NOMO-1 treated with DMSO at 0.1 percent for 48 hours (cell line): ENCODE data around the gene GRB2.
"Not testable (repeated sequence)": the region's sequence is repeated elsewhere in the genome, so short reads cannot be mapped to it uniquely, and the experiment has no call there.

Source experiments
- DNase-seq: peaks from one replicate; lab custom pipeline; 2025; ENCODE audit not compliant: unreplicated experiment; lab: John Stamatoyannopoulos, UW

The GRB2 gene

DNA sequence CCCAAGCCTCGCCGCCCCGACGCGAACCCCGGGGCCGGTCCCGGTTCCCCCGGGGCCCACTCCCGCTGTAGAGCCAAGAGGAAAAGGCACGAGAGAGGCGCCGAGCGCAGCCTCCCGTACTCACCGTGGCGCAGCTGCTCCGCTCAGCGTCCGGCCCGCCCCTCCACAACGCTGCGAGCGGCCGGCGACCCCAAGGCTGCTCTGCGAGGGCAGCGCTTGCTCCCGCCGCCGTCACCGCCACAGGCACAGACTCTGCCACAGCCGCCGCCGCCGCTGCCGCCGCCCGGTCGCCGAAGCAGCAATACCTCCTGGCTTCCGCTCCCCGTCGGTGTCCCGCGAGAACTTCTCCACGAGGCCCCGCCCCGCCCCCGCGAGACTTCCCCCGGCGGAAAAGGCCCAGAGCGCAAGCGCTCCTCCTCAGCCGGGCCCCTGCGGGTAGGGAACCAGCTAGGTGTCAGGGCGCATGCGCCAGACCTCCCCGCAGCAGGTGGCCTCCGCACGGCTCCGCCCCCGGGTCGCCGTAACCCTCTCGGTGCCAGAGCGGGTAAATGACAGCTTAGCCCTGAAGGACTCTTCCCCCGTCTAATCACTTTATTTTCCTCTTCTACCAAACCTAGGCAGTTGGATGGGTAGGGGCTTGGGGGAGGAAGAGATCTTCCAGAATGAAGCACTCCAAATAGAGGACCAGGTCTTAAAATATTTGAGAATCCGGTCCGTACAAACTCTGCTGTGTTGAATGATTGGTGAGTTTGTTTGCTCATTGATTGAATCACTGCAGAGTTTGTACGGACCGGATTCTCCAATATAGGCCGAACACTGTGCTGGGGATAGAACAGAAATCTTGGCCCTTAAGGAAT, at the start of gene GRB2:
Gene GRB2 (minus strand): TSS at position 314 of the 857 bp plus-strand sequence. CDS start 12,050 bp downstream, outside the sequence.
- peak; percentile 97 for DNase-seq

DNA sequence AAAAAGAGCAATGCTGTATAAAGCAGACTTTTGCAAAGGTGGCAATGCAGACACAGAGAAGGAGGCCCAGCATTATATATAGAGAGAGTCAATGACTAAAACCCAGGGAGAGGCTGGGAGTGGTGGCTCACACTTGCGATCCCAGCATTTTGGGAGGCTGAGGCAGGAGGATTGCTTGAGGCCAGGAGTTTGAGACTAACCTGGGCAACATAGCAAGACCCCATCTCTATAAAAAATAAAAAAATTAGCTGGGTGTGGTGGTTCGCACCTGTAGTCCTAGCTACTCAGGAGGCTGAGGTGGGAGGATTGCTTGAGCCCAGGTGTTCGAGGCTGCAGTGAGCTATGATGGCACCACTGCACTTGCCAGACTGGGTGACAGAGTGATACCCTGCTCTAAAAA, 49.2 kb upstream of the GRB2 start:
- DNase-seq, result not testable (repeated sequence)

DNA sequence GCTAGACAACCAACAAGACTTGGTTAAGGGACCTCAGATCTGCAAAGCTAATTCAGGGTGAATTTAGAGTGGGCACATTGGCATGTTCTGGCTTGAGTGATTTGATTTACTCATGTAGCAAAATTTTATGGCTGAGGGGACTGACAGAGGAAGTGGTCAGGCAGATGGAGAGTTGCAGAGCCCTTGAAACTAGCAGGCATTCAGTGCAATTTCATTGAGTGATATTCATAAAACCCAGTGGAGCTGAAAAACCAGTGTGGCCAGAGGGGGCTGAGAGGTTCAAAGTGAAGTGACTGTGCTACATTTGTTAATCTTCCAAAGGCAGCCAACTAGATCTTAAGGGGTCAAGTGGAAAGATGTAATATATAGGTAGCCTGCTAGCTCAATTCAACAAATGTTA, 48.7 kb upstream of the GRB2 start:
- DNase-seq, result peak; percentile 90

DNA sequence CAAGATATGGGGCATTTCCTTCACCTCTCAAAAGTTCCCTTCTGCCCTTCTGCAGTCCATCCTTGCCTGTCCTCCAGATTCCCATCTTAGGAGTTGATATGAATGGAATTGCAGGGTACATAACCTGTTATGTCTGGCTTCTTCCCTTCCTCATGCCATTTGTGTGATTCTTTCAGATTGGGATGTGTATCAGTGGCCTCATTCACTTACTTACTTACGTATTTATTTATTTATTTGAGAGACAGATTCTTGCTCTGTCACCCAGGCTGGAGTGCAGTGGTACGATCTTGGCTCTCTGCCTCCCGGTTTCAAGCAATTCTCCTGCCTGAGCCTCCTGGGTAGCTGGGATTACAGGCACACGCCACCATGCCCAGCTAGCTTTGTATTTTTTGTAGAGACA, 44.8 kb upstream of the GRB2 start:
- DNase-seq, result no peak

DNA sequence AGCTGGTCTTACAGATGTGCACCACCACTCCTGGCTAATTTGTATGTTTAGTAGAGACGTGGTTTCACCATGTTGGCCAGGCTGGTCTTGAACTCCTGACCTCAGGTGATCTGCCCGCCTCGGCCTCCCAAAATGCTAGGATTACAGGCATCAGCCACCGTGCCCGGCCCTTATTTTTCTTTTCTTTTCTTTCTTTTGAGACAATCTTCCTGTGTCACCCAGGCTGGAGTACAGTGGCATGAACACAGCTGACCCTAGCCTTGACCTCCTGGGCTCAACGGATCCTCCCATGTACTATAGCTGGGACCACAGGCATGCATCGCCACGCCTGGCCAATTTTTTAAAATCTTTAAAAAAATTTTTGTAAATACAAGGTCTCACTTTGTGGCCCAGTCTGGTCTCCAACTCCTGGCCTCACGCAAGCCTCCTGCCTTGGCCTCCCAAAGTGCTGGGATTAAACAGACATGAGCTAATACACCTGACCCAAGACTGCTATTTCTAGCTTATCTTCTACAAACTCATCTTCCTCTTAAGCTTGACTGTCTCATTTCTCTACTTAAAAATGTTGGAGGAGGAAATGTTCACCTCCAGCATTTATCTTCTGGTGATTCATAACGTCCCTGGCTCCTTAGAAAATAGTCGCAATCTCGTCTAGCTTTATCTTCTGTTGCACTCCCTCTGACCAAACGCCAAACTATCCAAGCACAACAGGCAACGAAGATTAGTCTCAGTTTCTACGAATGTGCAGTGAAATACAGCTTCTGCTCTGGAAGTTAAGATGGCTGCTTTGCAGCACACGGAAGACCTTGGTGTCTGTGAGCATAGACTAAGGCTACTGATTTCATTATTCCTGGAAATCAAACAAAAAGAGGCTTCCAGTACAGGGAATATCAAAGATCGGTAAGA, 42.7 kb upstream of the GRB2 start:
- DNase-seq, result no peak

DNA sequence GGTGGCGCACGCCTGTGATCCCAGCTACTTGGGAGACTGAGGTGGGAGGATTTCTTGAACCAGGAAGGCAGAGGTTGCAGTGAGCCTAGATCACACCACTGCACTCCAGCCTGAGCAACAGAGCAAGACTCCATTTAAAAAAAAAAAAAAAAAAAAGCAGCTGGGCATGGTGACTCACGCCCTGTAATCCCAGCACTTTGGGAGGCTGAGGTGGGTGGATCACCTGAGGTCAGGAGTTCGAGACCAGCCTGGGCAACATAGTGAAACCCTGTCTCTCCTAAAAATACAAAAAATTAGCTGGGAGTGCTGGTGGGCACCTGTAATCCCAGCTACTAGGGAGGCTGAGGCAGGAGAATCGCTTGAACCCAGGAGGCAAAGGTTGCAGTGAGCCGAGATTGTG, 40.4 kb upstream of the GRB2 start:
- DNase-seq, result not testable (repeated sequence)

DNA sequence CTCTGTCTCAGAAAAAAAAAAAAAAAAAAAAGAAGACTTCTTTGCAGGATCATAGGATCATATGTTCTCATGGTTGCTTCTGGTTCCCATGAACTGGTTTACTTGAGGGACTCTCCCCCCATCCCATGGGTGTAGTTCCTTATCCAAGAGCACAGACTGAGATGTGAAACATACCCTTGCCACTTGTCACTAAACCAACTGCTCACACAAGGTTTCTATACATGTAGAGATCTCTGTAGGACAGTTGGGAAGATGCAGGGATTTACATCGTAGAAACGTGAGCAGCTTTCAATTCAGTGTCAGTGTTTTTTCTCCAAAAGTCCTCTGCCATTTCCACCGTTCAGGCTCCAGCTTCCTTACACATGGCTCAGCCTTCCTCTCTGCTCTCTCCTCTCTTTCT, 39.8 kb upstream of the GRB2 start:
- DNase-seq, result no peak

DNA sequence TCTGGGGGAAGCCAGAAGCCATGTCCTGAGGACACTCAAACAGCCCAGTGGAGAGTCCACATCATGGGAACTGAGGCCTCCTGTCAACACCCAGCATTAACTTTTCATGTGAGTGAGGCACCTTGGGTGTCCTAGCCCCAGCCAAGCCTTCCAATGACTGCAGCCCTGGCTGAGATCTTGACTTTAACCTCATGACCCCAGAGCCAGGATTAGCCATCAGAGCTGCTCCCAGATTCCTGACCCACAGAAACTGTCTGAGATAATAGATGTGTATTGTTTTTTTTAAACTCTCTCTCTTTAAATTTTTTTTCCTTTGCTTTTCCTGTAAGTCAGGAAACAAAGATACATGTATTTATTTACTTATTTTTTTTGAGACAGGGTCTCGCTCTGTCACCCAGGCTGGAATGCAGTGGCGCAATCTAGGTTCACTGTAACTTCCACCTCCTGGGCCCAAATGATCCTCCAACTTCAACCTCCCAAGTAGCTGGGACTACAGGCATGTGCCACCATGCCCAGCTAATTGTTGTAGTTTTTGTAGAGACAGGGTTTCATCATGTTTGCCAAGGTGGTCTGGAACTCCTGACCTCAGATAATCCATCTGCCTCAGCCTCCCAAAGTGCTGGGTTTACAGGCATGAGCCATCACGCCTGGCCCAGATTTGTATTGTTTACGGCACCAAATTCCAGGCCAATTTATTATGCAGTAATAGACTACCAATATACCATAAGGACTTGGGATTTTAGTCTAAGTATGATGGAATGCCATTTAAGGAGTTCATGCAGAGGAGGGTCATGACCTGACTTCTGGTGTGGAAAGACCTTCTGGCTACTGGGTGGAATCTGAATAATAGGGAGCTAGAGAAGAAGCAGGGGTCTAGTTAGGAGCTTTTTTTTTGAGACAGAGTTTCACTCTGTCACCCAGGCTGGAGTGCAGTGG, 37.0 kb upstream of the GRB2 start:
- no peak for DNase-seq

DNA sequence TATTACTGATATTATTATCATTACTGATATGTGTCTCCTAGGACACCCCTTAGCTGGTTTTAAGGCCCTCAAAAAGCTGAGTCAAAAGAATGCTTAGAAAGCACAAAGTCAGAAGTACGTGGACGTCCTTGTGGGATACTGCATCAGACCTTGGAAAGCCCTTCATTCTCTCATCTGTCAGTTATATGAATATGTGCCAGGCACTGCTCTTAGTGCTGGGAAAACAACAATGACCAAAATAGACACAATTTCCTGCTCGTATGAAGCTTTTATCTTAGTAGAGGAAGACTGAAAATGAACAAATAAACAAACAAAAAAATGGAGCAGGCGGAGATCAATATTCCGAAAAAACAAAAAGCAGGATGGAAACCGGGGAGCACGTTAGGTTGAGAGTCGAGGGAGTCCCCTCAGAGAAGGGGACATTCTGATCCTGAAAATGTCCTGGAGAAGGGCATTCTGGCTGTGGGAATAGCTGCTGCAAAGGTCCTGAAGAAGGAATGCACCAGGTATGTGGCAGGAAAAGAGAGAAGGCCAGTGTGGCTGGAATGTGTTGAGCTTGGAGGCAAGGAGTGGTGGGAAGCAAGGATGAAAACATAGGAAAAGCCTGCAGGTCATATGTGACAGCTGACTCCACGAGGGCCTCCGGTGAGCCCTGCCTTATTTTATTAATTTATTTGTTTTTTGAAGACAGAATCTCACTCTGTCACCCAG, 35.4 kb upstream of the GRB2 start:
- DNase-seq, result no peak

DNA sequence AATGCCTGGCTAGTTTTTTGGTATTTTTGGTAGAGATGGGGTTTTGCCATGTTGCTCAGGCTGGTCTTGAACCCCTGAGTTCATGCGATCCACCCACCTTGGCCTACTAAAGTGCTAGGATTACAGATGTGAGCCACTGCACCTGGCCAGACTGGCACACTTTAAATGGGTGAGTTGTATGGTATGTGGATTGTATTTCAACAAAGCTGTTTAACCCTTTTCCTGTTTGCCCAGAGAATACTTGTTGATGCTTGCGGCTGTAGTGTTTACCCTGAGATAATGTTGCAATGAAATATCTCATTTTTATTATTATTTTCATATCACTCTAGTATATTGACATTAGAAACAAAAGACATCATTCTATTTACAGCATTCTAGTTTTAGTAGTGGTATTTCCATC, 33.8 kb upstream of the GRB2 start:
- no peak for DNase-seq

DNA sequence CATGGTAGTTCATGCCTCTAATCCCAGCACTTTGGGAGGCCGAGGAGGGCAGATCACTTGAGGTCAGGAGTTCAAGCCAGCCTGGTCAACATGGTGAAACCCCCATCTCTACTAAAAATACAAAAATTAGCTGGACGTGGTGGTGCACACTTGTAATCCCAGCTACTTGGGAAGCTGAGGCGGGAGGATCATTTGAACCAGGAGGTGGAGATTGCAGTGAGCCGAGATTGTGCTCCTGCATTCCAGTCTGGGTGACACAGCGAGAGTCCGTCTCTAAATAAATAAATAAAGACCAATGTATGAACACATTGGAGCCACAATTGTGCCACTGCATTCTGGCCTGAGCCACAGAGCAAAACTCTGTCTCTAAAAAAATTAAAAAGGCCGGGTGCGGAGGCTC, 31.9 kb upstream of the GRB2 start:
- DNase-seq, result not testable (repeated sequence)

DNA sequence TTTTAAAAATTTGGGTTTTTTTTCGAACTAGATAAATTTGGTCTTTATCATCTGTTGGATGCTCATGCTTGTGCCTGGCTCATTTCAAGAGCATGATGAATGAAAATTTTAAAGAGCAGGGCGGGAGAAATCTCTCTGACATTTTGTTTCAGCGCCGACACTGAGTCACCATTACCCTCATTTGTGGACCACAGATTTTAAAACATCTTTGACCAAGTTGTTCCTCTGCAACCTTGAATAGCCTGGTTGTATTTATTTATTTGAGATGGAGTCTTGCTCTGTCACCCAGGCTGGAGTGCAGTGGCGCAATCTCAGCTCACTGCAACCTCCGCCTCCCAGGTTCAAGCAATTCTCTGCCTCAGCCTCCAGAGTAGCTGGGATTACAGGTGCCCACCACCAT, 29.0 kb upstream of the GRB2 start:
- DNase-seq, result not testable (repeated sequence)

DNA sequence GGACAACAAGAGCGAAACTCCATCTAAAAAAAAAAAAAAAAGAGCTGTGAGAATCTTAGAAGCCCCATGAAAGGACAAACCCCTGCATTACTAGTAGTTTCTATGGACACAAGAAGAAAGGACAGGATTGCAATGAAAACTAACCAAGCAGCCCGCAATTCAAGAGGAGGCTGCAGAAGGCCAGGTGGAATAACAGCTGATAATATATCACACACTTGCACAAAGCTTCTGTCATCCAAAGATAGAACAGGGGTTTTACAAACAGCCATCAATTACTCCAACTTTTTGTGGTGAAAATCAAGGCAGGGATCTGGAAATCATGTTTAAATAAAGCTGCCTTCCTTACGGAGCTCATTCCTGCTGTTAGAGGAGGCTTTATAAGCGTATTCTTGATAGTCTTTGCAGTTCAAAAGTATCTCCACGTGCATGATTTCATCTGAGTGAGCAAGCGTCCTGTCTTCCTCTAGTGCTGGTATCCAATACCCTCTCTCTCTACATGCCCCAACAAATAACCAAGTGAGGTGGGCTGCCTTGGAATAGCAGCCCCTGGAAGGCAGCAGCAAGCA, 27.8 kb upstream of the GRB2 start:
- no peak for DNase-seq

DNA sequence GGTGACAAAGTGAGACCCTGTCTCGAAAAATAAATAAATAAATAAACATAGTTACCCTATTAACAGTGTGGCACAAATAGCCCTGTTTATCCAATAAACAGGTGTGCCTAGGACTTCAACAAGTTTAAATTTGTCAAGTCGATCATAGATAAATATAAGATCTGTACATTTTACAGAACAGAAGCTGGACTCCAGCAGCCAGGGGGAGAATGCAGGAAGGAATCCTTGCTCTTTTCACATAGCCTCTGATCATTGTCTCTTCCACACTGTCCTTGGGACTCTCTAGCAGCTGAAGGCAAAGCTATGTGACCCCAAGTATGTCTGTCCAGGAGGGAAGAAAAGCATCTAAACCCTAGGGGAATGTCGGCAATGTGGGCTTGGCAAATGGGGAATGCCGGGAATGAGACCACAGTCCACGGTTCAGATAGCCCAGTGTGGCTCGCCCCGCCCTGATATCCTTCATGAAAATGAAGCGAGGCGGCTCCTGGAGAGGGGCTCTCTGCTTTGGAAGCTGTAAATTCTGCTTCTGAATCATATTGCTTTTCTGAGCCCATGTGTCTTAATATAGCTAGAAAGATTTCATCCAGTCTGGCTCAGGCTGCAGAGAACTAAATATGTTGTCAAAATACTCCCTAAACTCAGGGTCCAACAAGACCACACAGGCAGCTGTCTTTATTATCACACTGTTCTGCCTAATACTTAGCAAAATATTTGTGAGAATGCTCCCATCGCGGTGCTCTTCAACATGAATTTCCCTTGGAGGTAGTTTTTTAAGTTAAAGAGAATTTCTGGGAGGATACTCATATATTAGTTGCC, 24.9 kb upstream of the GRB2 start:
- no peak for DNase-seq

DNA sequence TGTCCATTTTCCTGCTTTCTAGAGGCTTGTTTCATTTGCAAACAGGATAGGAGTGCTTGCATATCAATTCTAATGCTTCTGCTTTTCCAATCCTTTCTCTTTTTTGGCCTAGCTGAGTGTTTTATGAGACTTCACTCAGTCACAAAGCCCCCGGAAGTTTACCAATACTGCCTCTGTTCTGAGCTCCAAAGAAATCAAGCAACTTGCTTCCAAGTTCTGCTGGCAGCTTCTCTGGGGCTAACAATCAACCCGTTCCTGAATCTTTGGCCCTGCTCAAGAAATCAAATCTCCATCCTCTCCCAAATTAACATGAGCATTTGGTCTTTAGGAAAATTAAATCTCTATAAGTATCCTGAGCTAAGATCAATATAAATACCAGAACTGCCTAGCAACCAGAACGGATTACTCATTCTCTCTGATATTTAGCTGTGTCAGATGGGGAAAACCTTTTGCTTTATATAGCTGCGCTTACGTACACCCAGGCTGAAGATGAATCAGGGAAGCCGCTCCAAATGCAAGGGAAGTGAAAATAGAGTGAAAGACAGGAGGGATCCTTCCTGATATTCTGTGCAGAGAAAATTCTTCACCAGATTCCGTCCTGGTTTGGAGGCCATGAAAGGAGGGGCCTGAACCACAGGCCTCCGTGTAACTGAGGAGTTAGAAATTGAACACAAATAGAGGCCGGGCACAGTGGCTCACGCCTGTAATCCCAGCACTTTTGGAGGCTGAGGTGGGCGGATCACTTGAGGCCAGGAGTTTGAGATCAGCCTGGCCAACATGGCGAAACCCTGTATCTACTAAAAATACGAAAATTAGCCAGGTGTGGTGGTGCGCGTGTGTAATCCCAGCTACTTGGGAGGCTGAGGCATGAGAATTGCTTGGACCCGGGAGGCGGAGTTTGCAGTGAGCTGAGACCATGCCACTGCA, 23.3 kb upstream of the GRB2 start:
- peak; percentile 66 for DNase-seq

DNA sequence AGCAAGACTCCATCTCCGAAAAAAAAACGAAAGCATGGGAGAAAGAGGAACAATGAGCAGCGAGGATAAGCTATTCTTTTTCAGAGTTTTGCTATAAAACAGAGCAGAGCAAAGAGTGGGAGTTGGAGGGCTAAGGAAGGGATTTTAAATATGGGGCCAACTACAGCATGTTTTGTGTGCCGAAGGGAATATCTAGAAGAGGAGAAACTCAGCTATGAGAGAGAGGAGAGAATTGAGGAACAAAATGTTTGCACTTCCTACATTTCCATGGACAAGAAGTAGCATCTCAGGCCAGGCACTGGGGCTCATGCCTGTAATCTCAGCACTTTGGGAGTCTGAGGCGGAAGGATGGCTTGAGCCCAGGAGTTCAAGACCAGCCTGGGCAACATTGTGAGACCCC, 13.1 kb upstream of the GRB2 start:
- no peak for DNase-seq

DNA sequence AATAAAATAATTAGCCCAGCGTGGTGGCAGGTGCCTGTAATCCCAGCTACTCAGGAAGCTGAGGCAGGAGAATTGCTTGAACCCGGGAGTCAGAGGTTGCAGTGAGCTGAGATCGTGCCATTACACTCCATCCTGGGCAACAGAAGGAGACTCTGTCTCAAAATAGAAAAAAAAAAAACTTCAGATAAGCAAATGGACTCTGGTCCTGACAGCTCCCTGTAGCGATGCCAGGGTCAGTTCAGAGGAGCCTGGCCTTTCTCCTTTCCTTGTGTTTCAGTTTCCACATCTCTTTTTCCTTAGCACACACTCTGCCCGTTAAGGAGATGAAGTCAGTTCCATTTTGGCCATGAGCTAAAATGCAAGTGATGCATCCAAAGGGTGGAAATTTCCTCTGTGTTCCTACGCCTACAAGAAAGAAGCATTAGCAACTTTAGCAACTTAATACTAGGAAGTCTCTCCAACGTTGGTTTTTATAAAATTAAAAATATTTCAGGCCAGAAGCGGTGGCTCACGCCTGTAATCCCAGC, 11.6 kb upstream of the GRB2 start:
- no peak for DNase-seq

DNA sequence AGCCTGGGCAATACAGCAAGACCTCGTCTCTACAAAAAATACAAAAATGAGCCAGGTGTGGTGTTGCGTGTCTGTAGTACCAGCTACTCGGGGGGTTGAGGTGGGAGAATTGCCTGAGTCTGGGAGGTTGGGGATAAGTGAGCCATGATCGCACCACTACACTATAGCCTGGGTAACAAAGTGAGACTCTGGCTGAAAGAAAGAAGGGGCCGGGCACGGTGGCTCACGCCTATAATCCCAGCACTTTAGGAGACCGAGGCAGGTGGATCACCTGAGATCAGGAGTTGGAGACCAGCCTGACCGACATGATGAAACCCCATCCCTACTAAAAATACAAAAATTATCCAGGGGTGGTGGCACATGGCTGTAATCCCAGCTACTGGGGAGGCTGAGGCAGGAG, 10.5 kb upstream of the GRB2 start:
- no peak for DNase-seq
